HFFc6 (cell line): Measurements from ENCODE around the gene OPN4. TPM values are rescaled to one million over a fixed set of nuclear protein-coding genes. Genes with fewer than 3 reads are reported as not detected.

Experiments
- DNase-seq: peaks from one replicate; pipeline ENCODE4 v3.0.0-alpha.2; 2018
- H3K27ac Mint-ChIP-seq: 2 replicates; pipeline ENCODE4 v1.8.0; 2020; ENCODE audit warnings: mild to moderate bottlenecking, mixed read lengths
- H3K27me3 Mint-ChIP-seq: 2 replicates; pipeline ENCODE4 v1.8.0; 2021; ENCODE audit warnings: mild to moderate bottlenecking, moderate library complexity, mixed read lengths; ENCODE audit not compliant: insufficient read depth
- H3K36me3 Mint-ChIP-seq: 2 replicates; pipeline ENCODE4 v1.8.0; 2021; ENCODE audit warnings: low read depth, mixed read lengths
- H3K4me1 Mint-ChIP-seq: 2 replicates; pipeline ENCODE4 v1.8.0; 2020; ENCODE audit warnings: low read depth, mixed read lengths
- H3K4me3 Mint-ChIP-seq: 2 replicates; pipeline ENCODE4 v1.8.0; 2020; ENCODE audit warnings: mild to moderate bottlenecking, moderate library complexity, mixed read lengths
- H3K9me3 Mint-ChIP-seq: 2 replicates; pipeline ENCODE4 v1.8.0; 2020; ENCODE audit warnings: mild to moderate bottlenecking, mixed read lengths
- total RNA-seq, 6 experiments: library from RNA; stranded (reverse); fragmentation: NEBNext Ultra II Directional; extraction: Animal tissue kit (Norgen Biotek cat#: 25700); gene quantifications; 2 replicates in 1 of 6; 3 replicates in 5 of 6; pipeline ENCODE4 v1.2.3, GENCODE V29; 2021
- TF ChIP-seq, protein P1 (sequence below): fragments of 200-600 bp; sonication (generic); IDR thresholded peaks from 2 replicates; pipeline ENCODE4 v1.5.0; 2021; ENCODE audit warnings: antibody characterized with exemption, mild to moderate bottlenecking

The OPN4 gene
- total RNA-seq, 6 experiments from 2014 or later = not detected

DNA sequence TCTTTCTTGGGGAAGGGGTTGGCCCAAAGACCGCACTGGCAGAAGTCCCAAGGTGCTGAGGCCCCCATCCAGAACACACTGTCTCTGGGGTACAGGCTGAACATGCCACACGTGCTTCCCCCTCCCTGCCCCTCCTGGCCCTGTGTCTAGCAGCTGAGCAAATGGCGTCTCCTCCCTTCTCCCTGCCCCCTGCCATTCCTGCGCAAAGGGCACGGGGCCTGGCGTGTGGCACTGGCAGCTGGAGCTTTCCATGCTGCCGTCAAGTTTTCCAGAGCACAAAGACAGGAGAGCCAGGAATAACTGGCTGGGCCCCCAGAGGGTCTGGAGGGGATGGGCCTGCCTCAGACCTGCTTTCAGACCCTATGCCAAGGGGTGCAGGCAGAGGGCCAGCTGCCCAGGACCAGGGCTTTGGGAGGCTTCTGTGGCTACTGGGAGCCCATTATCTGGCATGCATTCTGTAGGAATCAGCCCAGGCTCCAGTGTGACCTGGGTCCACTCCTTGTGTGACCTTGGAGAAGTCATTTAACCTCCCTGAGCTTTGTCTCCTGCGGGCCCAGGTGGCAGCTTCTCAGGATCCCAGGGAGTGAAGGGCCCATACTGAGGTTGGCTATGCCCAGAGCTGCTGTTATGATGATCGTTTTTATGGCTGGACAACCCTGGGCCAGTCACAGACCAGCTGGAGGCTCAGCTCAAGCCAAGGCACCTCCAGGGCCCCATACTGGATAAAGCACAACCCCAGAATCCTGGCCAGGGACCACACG, 13.3 kb downstream of the OPN4 start:
- Mint-ChIP-seq H3K36me3 (no peaks in the 10 kb centered on the region), H3K4me3 (peak overlapping the region; percentile 51; the same call in 1 of the 2 replicates), H3K27me3 (peaks cover 8% of the 10 kb centered on the region), H3K4me1 (peaks cover 42% of the 10 kb centered on the region), H3K9me3 (no peaks in the 10 kb centered on the region), H3K27ac (peak overlapping the region; percentile 61)
- DNase-seq = no peak
- TF ChIP-seq, protein P1, sequence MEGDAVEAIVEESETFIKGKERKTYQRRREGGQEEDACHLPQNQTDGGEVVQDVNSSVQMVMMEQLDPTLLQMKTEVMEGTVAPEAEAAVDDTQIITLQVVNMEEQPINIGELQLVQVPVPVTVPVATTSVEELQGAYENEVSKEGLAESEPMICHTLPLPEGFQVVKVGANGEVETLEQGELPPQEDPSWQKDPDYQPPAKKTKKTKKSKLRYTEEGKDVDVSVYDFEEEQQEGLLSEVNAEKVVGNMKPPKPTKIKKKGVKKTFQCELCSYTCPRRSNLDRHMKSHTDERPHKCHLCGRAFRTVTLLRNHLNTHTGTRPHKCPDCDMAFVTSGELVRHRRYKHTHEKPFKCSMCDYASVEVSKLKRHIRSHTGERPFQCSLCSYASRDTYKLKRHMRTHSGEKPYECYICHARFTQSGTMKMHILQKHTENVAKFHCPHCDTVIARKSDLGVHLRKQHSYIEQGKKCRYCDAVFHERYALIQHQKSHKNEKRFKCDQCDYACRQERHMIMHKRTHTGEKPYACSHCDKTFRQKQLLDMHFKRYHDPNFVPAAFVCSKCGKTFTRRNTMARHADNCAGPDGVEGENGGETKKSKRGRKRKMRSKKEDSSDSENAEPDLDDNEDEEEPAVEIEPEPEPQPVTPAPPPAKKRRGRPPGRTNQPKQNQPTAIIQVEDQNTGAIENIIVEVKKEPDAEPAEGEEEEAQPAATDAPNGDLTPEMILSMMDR = no peak

DNA sequence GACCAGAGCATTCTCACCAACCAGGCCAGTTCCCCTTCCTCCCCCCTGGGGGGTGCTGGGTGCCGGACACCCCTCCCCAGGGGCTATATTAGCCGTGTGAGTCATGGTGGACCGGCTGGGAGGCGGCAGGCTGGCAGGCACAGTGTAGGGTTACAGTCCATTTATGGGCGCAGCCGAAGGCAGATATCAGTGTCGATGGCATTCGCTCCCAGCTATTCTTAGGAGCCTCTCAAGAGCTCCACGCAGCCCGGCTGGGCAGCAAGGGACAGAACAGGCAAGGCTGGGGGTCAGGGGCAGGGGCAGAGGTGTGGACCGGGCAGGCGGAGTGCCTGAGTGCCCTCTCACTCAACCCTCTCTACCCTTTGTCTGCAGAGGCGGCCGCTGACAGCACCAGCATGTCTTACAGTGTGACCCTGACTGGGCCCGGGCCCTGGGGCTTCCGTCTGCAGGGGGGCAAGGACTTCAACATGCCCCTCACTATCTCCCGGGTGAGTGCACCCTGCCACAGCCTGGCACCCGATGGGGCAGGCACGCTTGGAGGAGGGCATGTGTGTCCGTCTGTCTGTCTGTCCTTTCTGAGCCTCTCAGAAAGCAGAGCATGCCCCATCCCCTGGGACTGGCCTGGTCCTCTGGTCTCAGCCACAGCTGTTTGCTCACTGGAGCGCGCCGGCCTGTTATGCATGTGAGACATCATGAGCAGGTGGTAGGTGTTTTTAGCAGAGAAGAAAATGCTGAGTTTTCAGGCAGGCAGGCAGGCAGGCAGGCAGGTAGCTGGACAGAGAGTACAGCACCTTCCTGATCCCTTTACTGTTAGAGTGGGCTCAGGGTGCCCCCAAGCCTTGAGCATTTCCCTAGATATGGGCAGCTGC, 14.2 kb downstream of the OPN4 start, which contains the start of gene LDB3:
Gene LDB3 (plus strand): TSS at position 215 of the 869 bp plus-strand sequence. CDS start 181 bp downstream, at position 396.
- peak within 1 kb of the TSS; percentile 51 for H3K4me3 Mint-ChIP-seq
- H3K36me3 Mint-ChIP-seq = no peaks in the 10 kb centered on the region
- peaks cover 11% of the 10 kb centered on the region for H3K27me3 Mint-ChIP-seq
- H3K4me1 Mint-ChIP-seq = peaks cover 42% of the 10 kb centered on the region
- H3K27ac Mint-ChIP-seq = peak within 1 kb of the TSS; percentile 61
- H3K9me3 Mint-ChIP-seq = no peaks in the 10 kb centered on the region
- TF ChIP-seq, protein P1 = no peak
- DNase-seq = peak; percentile 36

DNA sequence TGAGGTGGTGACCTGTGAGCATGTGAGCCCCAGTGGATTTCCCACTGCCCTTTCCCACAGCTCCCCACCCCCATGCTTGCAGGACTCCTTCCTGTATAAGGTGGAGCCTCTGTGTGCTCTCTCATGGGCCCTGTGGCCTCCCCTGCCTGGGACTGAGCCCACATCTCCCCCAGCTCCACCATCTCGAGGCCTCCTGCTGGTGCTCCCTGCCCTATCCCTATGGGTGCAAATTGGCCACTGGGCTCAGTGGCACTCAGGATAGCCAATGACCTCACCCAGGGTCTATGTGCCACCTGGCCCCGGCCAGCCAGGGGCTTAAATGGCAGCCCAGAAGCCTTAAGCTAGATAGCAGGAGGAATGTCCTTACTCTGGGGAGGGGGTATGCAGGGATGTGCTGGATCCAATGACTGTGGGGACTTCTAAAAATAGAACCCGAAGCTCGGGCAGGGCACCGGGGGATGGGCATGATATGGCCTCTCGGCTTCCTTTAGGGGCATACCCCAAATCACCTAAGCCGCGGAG, 16.0 kb downstream of the OPN4 start:
- peaks cover 9% of the 10 kb centered on the region for H3K27me3 Mint-ChIP-seq
- no peak overlapping the region for H3K4me3 Mint-ChIP-seq
- no peak for DNase-seq
- no peaks in the 10 kb centered on the region for H3K9me3 Mint-ChIP-seq
- peaks cover 28% of the 10 kb centered on the region for H3K4me1 Mint-ChIP-seq
- H3K27ac Mint-ChIP-seq = no peak overlapping the region
- H3K36me3 Mint-ChIP-seq = no peaks in the 10 kb centered on the region
- TF ChIP-seq, protein P1 = no peak

DNA sequence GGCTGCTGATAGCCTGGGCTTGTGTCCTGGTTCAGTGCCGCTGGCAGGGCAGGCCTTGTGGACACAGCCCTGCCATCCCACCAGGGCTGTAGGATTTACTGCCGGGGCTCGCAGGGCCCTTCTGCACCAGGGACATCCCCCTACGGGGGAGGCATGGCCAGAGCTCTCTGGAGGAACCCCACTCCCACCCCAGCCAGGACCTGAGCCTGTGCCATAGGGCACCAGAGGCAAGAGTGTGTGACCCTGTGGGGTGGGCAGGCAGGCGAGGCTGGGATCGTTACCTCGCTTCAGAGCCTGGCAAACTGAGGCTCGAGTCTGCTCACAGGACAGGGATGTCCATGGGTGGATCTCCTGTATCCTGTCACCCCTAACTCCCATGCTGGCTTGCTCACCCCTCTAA, 16.5 kb downstream of the OPN4 start:
- Mint-ChIP-seq H3K4me1 (peaks cover 22% of the 10 kb centered on the region), H3K9me3 (no peaks in the 10 kb centered on the region), H3K4me3 (no peak overlapping the region), H3K36me3 (no peaks in the 10 kb centered on the region), H3K27me3 (peaks cover 9% of the 10 kb centered on the region), H3K27ac (no peak overlapping the region)
- no peak for DNase-seq
- TF ChIP-seq, protein P1 = no peak

DNA sequence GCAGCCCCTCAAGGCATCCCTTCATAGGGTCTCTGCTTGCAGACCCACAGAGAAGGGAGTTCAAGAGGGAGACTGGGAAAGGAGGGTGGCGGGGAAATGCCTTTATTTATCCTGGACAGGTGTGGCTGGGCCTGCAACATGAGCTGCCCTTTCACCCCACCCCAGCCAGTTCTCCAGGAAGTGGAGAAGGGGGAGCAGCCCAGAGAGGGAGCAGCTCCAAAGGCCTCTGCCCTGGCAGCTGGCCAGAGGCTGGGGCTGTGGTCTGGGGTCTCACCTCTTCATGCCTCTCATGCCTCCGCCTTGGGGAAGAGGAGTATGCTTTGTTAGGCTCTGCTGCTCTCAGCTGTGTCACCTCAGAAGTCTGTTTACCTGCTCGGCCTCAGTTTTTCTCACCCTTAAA, 17.1 kb downstream of the OPN4 start:
- TF ChIP-seq, protein P1 = no peak
- Mint-ChIP-seq H3K27ac (no peak overlapping the region), H3K4me1 (peaks cover 21% of the 10 kb centered on the region), H3K4me3 (no peak overlapping the region), H3K27me3 (peaks cover 9% of the 10 kb centered on the region), H3K36me3 (no peaks in the 10 kb centered on the region), H3K9me3 (no peaks in the 10 kb centered on the region)
- no peak for DNase-seq
